SK-N-SH treated with all-trans-retinoic acid at 6 μM for 48 hours (cell line): Measurements from ENCODE around the gene TPM4.
"Not testable (repeated sequence)": the region's sequence is repeated elsewhere in the genome, so short reads cannot be mapped to it uniquely, and the experiment has no call there.

ENCODE experiments used
- ATAC-seq: fragments of 200-7000 bp; cut with Tn5 transposase; 3 replicates; pipeline ENCODE4 v1.9.1; 2020; ENCODE audit warnings: mild to moderate bottlenecking, moderate library complexity
- ARNTL ChIP-seq: fragments of 450-650 bp; formaldehyde crosslinking; IDR thresholded peaks from 2 replicates; pipeline ENCODE4 v1.5.0; 2020; ENCODE audit warnings: low read depth, mild to moderate bottlenecking, moderate library complexity, borderline replicate concordance
- BACH2 ChIP-seq: fragments of 250-450 bp; sonication (Bioruptor Pico); IDR thresholded peaks from 2 replicates; pipeline ENCODE4 v1.9.0; 2021; ENCODE audit warnings: mild to moderate bottlenecking, borderline replicate concordance
- CREB5 ChIP-seq: fragments of 250-450 bp; sonication (Bioruptor Pico); IDR thresholded peaks from 2 replicates; pipeline ENCODE4 v1.5.1; 2020; ENCODE audit warnings: low read depth, mild to moderate bottlenecking, moderate library complexity
- CSRNP3 ChIP-seq: fragments of 250-450 bp; sonication (Bioruptor Pico); IDR thresholded peaks from 2 replicates; pipeline ENCODE4 v1.5.1; 2021; ENCODE audit warnings: mild to moderate bottlenecking, moderate library complexity
- ESRRG ChIP-seq: fragments of 250-450 bp; sonication (Bioruptor Pico); IDR thresholded peaks from 2 replicates; pipeline ENCODE4 v1.6.1; 2021; ENCODE audit warnings: mild to moderate bottlenecking
- GLIS3 ChIP-seq: fragments of 250-450 bp; sonication (Bioruptor Pico); IDR thresholded peaks from 2 replicates; pipeline ENCODE4 v1.5.0; 2020; ENCODE audit warnings: mild to moderate bottlenecking, moderate library complexity
- ISL1 ChIP-seq: fragments of 250-450 bp; sonication (Bioruptor Pico); IDR thresholded peaks from 2 replicates; pipeline ENCODE4 v2.1.2; 2022; ENCODE audit warnings: mild to moderate bottlenecking, moderate library complexity
- PATZ1 ChIP-seq: fragments of 250-450 bp; sonication (Bioruptor Pico); IDR thresholded peaks from 2 replicates; pipeline ENCODE4 v1.8.0; 2020; ENCODE audit warnings: mild to moderate bottlenecking, moderate library complexity, borderline replicate concordance
- POU6F1 ChIP-seq: fragments of 250-450 bp; sonication (Bioruptor Pico); IDR thresholded peaks from 2 replicates; pipeline ENCODE4 v1.8.0; 2021; ENCODE audit warnings: low read depth, mild to moderate bottlenecking, moderate library complexity, borderline replicate concordance
- PPARA ChIP-seq: fragments of 250-450 bp; sonication (Bioruptor Pico); IDR thresholded peaks from 2 replicates; pipeline ENCODE4 v1.5.0; 2020; ENCODE audit warnings: mild to moderate bottlenecking, borderline replicate concordance
- RARB ChIP-seq: fragments of 250-450 bp; sonication (Bioruptor Pico); IDR thresholded peaks from 2 replicates; pipeline ENCODE4 v1.8.0; 2021; ENCODE audit warnings: mild to moderate bottlenecking, moderate library complexity
- SNAI2 ChIP-seq: fragments of 250-450 bp; sonication (Bioruptor Pico); IDR thresholded peaks from 2 replicates; pipeline ENCODE4 v1.5.0; 2020; ENCODE audit warnings: mild to moderate bottlenecking, moderate library complexity
- TCF4 ChIP-seq: fragments of 250-450 bp; sonication (Bioruptor Pico); IDR thresholded peaks from 2 replicates; pipeline ENCODE4 v1.8.0; 2021; ENCODE audit warnings: mild to moderate bottlenecking, moderate library complexity, borderline replicate concordance
- TOX ChIP-seq: fragments of 250-450 bp; sonication (Bioruptor Pico); IDR thresholded peaks from 2 replicates; pipeline ENCODE4 v1.8.0; 2021; ENCODE audit warnings: mild to moderate bottlenecking, moderate library complexity, borderline replicate concordance
- TSHZ2 ChIP-seq: fragments of 250-450 bp; sonication (Bioruptor Pico); IDR thresholded peaks from 2 replicates; pipeline ENCODE4 v1.5.0; 2020; ENCODE audit warnings: mild to moderate bottlenecking, moderate library complexity
- ZC3H10 ChIP-seq: fragments of 250-450 bp; sonication (Bioruptor Pico); IDR thresholded peaks from 2 replicates; pipeline ENCODE4 v1.5.1; 2021; ENCODE audit warnings: mild to moderate bottlenecking, moderate library complexity
- ZFP3 ChIP-seq: fragments of 250-450 bp; sonication (Bioruptor Pico); IDR thresholded peaks from 2 replicates; pipeline ENCODE4 v1.5.0; 2020; ENCODE audit warnings: mild to moderate bottlenecking, moderate library complexity
- ZNF70 ChIP-seq: fragments of 450-650 bp; formaldehyde crosslinking; IDR thresholded peaks from 2 replicates; pipeline ENCODE4 v1.5.0; 2020; ENCODE audit warnings: mild to moderate bottlenecking, moderate library complexity
- ZNF8 ChIP-seq: fragments of 450-650 bp; formaldehyde crosslinking; IDR thresholded peaks from 2 replicates; pipeline ENCODE4 v1.5.0; 2020; ENCODE audit warnings: mild to moderate bottlenecking, moderate library complexity

TPM4 gene

GRCh38 chr19:16085115-16085514 is 8.8 kb downstream of the TPM4 start:
- ATAC-seq, result no peak
- no peak for TF ChIP-seq ESRRG
- no peak for TF ChIP-seq TSHZ2 (CRISPR knock-in tag)
- no peak for TF ChIP-seq ISL1
- TF ChIP-seq CSRNP3 (CRISPR knock-in tag), result no peak
- no peak for TF ChIP-seq ZC3H10
- TF ChIP-seq SNAI2 (CRISPR knock-in tag), result no peak
- no peak for TF ChIP-seq POU6F1 (CRISPR knock-in tag)
- no peak for TF ChIP-seq TOX (CRISPR knock-in tag)
- TF ChIP-seq CREB5 (CRISPR knock-in tag), result no peak
- no peak for TF ChIP-seq TCF4
- no peak for TF ChIP-seq ZFP3 (CRISPR knock-in tag)
- TF ChIP-seq ZNF70 (CRISPR knock-in tag), result no peak
- no peak for TF ChIP-seq PPARA (CRISPR knock-in tag)
- no peak for TF ChIP-seq ZNF8 (CRISPR knock-in tag)
- no peak for TF ChIP-seq ARNTL
- no peak for TF ChIP-seq PATZ1 (CRISPR knock-in tag)

GRCh38 chr19:16087404-16087803 is 11.1 kb downstream of the TPM4 start:
- not testable (repeated sequence) for ATAC-seq

GRCh38 chr19:16087940-16088339 is 11.6 kb downstream of the TPM4 start:
- peak; percentile 1; the same call in 2 of the 3 replicates for ATAC-seq
- TF ChIP-seq ESRRG (no peak), BACH2 (no peak), ZNF70 (CRISPR knock-in tag) (no peak), GLIS3 (no peak)

- no peak for ATAC-seq
- TF ChIP-seq RARB (CRISPR knock-in tag) (no peak), ZNF70 (CRISPR knock-in tag) (no peak), TSHZ2 (CRISPR knock-in tag) (no peak), ZFP3 (CRISPR knock-in tag) (no peak), ZNF8 (CRISPR knock-in tag) (no peak)
- TF ChIP-seq, all 23 proteins: peak for 0
Observed at GRCh38 chr19:16088351-16089009, 12.2 kb downstream of the TPM4 start.
